T1000 (cell line): ENCODE measurements around the gene GRIK2.

Experiments used
- DNase-seq: peaks from one replicate; lab custom pipeline; 2025; ENCODE audit warnings: mixed read lengths; lab: John Stamatoyannopoulos, UW

Gene GRIK2

DNA sequence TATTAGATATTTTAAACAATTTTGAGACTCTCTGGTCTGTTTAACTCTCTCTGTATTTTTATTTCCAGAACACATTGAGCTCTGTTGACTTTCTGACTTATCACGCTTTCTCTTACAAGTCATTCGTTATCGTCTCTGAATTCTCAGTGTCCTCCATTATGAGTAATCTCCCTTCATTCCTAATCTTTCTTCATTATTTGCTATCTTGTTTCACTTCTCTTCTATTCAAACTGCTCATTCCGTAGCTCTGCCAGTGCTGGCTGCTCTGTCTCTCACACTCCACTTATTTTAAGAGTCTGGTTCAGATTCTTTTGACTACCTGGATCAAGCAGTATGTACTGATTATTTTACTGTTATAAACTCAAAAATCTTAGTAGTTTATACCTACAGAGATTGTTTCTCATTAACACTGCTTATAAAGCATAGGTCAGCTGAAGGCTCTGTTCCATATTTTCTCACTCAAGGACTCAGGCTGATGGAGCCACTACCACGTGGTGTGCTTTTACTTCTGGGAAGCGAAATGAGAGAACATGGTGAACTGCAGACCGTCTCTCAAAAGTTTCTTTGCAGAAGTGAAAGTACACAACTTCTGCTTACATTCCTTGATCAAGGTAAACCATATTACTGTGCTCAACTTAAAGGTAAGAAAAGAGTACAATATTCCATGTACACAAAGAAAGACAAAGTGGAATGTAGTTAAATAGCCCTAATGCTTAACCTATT, 485.2 kb downstream of the GRIK2 start:
- no peak for DNase-seq

DNA sequence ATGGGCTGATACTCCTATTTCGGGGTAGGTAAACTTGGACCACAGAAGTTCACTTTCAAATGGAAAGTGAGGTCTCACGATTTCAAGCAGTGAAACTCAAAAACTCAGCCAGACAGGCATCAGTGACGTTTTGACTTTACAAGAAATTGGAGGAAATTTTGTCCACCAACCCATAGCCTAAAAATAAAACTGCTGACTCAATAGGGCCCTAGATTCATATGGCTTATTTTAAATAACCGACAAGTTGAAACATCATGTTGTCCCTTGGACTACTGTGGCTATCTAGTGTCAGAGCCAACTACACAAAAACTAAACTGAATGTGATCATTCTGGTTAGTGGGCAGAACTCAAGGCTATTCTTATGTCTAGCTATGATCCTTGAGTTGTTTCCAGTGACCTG, 486.3 kb downstream of the GRIK2 start:
- DNase-seq, result no peak

DNA sequence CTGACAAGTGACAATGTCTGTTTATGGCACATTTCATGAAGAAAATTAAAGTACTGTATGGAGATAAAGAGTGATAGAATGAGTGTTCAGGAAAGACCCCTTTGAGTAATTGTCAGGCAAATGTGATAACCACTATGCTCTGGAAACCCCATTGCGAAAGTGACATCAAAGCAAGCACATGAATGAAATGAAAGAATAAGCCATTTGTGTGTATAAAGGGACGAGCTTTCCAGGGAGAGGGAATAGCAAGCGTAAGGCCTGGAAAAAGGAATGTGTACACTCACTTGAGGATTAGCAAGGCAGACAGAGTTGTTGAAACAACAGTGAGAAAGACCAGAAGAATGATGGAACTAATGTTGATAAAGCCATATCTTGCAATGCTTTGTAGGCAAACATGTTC, 490.0 kb downstream of the GRIK2 start:
- DNase-seq, result no peak

DNA sequence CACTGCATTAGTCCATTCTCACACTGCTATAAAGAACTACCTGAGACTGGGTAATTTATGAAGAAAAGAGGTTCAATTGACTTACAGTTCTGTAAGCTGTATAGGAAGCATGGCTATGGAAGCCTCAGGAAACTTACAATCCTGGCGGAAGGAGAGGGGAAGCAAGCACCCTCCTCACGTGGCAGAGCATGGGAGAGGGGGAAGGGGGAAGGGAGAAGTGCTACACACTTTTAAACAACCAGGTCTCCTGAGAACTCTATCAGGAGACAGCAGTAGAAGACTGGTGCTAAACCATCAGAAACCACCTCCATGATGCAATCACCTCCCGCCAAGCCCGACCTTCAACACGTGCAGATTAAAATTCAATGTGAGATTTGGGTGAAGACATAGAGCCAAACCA, 494.0 kb downstream of the GRIK2 start:
- no peak for DNase-seq

DNA sequence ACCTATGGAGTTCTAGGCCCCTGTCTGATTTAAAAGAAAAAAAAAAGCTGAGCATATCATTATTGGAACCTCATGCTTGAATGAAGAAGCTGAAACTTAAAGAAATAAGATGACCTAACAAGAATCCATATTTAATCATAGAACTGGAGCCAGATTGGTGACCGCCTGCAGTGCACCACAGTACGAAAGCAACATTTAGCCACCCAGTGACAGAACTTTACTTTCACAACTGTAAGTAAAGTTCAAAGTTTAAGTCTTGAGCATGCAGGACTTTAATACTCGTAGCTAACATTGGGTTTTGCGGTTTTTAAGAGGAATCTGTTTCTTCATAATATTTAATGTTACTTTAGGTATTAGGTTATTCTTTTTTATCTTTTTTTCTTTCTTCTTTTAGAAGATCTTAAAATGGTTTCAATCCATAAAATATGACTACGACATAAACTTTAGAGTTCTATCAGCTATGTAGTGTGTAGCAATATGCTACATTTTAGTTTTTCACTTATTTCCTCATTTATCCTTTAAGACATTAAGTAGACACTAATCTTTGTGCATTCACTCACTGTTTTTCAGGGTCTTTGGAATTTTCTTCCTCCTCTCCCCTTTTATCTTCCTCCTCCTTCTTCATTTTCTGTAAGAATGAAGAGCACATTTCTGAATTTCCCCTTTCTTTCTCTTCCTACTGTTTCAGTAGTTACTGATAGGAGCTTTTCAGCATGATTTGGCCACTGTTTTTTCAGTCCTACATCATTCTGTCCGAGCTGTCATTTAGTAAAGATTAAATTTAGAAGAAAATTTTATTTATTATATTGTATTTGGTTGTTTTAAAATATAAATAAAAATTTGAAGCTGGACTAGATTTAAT, 514.1 kb downstream of the GRIK2 start:
- DNase-seq, result no peak

DNA sequence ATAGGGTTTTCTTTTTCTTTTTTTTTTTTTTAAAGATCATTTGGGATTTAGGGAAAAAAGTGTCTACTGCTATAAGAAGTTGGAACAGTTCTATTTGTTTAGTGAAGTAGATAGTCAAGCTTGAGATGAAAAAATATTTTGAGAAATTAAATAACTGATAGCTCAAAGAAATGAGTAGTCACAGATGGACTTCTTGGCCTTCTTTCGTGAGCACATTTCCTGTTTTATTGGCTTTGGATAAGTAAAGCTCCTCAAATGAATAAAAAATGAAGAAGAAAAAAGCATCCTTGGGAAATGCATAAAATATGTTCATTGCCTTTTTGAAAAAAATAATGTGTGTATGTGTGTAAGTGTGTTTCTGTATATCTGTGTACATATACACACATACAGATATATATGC, 515.9 kb downstream of the GRIK2 start:
- no peak for DNase-seq

DNA sequence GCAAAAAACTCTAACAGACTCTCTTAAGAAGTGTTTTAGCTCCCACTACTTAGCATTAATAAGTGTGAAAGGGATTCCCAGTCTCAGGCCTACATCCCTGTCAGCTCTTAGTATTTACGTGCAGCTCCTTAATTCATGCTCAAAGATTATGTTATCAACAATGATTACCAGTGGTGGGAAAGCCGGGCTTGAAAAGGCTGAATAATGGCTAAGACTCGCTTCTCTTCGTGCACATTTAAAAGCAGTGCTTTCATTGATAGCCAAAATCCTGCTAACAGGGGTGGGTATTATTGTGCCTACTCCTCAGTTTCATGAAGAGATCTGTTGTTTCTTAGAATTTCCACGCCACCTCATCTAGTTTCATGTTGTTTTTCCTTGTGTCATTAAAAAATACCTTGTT, 518.8 kb downstream of the GRIK2 start:
- DNase-seq, result no peak

DNA sequence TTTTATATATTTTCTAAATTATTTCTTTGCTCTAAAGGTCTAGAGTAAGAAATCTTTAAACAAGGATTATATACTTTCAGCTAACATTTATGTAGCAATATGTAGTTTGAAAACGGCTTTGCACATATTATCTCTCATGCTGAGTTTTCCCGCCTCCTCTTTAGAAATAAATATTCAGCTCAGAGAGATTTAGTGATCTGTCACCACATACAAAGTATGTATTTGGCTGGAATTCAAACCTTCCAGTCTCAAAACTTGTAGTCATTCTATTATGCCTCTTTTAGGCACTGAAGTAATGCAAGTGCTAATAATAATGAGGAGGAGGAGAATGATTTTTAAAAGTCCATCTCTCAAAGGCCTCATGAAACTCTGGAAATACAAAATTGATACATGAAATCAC, 525.0 kb downstream of the GRIK2 start:
- no peak for DNase-seq

DNA sequence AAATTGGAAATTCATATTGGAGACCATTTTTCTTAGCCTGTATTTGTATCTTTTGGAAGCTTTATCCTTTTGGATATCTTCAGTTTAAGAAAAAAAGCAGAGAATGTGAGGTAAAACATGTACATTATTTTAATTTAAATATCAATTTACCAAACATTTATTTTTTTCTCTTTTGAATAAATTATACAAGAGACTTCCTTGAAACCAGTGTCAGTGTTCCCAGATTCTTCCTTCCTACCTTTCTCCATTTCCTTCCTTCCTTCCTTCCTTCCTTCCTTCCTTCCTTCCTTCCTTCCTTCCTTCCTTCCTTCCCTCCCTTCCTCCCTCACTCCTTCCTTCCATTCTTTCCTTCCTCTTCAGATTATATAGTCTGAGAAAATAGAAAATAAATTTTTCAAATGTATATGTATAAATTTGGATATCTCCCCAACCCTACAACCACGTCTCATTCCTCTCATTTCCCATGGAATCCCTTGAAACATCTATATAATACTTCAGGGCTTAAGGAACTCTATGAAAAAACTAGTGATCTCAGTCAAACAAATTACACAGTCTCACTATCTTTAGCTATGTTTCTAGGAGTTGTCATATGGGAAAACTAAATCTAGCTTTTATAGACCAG, 528.4 kb downstream of the GRIK2 start:
- no peak for DNase-seq

DNA sequence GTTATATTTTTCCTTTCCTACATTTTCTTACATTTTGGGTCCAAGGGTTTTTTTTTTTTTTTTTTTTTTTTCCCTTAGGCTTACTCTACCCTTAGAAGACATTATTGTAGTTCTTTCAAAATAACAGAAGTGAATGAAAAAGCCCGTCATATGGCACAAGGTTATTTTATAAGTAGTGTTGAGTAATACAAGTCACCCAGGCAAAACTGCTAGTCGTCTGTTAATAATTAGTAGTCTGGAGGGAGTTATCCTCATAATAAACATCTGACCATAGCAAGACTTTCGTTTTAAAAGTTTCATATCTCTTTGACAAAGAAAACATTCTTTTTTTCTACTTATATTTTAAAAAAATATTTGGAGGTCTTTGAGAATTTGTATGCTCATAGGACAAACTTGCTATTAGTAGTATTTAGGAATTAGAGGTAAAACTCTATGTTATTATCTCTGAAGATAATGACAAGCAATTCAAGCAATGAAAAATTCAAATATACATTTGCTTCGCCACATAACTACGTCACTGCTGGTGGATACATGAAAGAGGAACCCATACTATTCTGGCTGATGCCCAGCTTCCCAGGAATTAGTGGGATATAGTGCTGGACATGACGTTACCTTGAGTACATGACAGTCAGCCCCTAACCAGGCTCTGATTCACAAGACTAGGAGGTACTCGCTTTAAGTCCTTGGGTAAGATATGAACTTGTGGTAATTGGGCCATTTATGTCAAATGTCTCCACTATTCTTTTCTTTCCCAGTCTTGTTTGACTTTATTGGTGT, 532.8 kb downstream of the GRIK2 start:
- DNase-seq, result no peak

DNA sequence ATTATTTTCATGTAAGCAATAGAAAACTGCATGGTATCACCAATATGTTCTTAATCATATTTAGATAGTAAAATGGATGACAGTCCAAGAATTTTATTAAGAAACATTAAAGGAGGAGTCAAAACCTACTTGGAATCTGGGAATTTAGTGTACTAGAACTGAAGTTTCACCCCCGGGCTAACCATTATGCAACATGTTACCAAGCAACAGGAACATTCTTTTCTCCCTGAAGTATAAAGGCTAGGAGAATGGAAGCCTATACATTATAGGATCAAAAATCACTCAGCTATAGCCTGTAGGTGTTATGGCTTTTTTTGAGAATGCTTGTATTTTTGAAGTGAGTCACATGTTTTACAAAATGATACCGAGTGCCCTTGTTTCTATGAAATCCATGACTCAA, 538.3 kb downstream of the GRIK2 start:
- DNase-seq, result no peak

DNA sequence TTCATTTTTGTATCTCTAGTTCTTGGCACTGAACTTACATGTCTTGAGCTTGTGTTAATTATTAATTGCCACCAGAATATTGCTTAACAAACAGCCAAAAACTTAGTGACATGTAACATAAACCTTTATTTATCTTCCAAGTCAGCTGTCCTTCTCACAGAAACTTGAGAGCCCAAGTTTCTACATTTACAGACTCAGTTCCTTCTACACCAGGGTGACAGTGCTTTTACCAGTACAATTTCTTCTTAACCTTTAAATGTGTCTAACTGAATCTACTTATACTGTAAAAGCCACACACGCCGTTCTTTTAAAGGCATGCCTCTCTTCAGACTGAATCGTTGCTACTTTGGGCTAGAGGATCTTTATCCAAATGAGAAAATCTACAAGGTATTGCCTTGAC, 539.2 kb downstream of the GRIK2 start:
- no peak for DNase-seq

DNA sequence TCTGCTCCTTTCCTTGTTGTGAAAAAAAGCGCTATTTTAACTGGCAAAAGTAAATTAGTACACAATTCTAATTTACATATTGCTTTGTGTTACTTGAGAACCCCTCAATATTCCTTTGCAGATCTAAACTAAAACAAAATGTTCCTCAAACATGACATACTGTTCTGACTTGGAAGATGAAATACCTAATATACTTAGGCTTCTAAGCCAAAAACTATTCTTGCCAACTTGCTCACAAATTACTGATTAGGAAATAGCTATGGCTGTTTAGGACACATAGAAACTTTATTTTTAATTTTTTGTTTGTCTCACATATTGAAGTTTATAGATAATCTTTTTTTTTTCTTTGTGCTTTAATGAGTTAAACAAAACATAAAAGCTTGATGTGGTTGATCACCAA, 542.2 kb downstream of the GRIK2 start:
- DNase-seq, result no peak

DNA sequence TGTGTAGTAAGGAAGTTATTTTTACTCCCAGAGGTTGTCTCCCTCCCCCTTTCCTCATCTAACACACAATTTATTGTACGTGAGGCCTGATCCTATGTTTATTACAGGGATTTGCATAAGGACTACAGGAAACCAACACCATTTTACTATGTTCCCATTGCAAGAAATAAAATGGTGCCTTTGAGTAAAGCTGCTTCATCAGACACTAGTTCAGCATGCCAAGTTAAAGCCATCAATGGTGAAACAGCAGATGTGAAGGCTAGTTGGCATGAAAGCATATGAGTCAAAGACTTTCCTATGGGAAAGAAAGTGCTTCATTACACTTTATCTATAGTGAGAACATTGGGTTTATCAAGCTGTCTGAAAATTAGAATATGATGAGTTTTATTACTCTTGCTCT, 543.0 kb downstream of the GRIK2 start:
- no peak for DNase-seq

DNA sequence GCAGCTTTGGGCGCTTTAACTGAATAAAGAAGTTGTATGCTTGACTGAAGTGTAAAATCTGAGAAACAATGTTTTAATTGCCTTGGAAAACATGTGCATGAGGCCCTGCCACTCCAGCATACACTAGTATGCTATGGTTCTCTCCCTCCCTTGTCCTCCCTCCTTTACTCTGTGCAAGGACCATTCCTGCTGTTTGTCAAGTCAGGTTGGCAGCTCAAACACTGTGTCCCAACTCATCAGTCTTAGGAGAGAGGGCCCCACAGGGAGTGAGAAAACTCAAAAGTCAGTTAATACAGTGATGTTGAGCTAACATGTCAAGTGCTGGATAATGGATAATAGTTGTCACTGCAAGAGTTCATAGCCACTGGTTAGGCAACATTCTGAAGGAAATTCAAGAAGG, 543.6 kb downstream of the GRIK2 start:
- DNase-seq, result no peak

DNA sequence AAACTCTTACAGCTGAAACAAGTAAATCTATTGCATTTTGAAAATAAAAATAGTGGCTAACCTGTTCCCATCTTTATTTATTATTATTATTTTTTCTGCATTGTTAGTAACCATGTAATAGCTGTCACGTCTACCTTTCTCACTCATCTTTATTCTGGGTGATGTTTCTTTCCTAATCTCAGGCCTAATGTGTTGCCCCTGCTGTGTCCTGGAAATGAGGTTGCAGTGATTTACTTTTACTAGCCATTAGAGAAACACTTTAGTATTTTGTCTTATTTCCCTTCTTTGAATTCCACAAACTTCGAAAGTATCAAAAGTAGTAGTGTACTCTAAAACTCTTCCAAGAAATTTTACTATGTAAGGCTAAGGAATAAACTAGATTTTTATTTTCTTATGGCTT, 546.9 kb downstream of the GRIK2 start:
- no peak for DNase-seq

DNA sequence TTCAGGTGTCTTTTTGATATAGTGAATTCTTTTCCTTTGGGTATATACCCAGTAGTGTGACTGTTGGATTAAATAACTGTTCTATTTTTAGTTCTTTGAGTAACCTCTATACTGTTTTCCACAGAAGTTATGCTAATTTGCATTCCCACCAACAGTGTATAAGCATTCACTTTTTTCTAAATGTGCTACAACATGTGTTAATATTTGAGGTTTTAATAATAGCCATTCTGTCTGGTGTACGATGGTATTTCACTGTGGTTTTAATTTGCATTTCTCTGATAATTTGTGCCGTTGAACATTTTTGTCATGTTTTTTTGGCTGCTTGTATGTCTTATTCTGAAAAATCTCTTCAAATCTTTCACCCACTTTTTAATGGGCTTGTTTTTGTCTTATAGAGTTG, 563.5 kb downstream of the GRIK2 start:
- no peak for DNase-seq

DNA sequence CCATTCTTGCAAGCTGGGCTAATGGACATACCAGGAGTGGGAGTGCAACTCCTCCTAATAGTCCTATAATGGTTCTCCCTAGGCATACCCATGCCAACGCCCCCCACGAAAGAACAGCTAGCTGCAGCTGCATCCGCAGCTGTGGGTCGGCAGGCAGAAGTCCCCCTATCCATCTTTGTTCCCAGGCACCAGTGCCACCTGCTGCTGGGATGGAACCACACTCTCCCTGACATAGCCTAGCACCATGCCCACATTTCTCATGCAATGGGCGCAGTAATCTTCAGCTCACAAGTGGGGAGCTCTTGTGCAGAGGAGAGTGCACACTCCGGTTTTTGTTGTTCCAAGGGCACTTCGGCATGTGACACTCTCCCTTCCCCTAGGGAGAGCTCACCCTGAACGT, 567.8 kb downstream of the GRIK2 start:
- no peak for DNase-seq

DNA sequence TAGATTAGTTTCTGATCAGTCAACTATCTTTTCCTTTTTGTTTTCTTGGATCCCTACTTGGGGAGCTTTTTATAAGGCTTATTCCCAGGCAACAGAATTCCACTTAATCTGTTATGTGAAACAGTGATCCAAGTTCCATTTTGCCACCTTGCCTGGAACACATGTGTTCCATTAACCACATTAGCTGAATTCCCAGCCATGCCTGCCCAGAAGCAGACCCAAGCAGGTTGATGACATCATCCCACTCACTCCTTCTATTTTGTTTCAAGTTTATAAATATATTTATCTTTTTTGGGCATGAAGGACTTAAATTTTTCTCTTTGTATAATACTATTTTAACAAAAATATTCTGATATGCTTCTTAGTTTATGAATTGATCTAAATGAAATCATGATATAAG, 587.4 kb downstream of the GRIK2 start:
- no peak for DNase-seq

DNA sequence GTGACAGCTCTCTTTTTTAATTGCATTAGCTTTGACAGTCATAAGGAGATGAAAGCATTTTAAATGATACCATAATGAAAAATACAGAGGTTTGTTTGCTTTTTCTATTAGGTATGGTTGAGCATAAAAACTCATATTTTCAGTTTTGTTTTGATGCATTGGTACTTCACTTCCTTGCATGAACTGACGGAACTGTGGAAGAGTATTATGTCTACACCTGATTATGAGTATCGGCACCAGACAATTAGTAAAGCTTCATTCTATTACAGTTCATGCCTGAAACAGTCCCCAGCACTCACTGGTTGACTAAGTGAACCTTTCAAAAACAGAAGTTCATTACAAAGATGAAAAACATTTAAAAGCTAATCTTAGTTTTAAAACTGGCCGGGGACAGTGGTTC, 593.0 kb downstream of the GRIK2 start:
- no peak for DNase-seq

DNA sequence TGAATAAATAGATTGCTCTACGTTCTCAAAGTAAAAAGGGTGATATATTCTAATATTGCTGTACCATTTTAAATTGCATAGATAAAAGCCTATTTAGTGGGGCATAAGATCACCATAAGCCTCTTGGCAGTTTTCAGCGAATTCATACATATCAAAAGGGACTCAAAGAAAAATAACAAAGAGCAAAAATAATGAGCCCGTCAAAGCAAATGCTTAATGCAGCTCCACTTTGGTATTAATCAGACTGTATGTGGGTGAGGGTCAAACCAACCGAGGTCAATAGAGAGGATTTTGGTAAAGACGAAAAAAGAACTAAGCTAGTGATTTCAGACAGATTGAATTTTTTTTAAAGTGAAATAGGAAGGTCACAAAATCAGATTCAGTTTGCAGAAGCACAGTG, 598.8 kb downstream of the GRIK2 start:
- DNase-seq, result no peak

DNA sequence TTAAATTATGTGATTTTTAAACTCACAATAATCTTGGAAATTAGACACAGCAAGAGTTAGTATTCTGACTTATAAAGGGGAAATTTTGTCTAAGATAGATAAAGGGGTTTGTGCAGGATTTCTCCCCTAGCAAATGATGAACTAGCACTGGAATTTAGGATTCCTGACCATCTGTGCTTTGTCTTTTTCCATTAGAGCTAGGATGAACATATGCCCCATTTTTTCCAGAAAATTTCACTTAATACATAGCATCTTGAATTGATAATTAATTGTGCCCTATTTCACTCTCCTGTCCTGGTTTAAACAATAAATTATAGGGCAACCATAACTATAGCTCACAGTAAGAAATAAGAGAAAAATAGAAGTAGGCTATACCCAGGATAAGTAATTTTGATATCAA, 601.0 kb downstream of the GRIK2 start:
- no peak for DNase-seq
